ENCODE results near the gene HLA-F.

Gene HLA-F

DNA sequence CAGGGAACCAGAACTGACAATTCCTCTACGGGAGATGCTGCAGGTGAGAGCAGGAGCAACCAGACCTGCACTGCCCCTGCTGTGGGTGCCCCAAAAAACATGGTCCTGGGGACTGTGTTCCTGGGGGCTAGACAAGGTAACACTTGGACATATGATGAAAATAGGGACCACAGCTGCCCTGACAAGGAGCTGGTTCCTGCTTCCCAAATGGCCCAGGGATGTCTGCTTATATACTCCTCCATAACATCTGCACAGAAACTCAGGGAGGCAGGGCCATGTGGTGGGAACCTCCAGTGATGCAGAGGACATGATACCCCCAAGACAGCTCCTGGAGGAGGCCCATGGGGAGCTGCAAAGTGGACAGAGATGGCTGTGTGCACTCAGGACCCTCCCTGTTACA is 19.8 kb downstream of the HLA-F start:
- Mint-ChIP-seq H3K36me3 (ENCODE audit: insufficient read depth) (peaks cover 2% of the 10 kb centered on the region), H3K4me3 (no peak overlapping the region)
- ATAC-seq (replicated peaks): no peak

DNA sequence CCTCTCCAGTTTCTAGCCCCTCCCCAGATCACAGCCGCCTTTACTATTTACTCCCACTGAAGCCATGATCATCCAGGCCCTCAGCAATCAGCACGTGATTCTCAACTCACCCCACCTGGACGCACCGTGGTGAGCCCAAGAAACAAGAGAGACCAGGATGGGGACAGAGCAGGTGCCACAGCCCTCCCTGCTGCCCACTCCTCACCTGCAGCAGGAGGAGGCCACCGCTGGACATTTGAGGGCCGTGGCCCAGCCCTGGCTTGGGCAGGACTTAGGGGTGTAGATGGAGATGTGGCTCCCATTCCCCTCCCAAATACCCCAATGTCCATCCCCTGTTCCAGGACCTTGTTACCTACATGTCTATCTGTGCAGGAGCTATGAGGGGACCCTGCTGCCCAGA is 20.3 kb downstream of the HLA-F start:
- no peaks in the 10 kb centered on the region for H3K27me3 Mint-ChIP-seq
- DNase-seq (no peak), ATAC-seq (replicated peaks) (no peak)
- peaks cover 23 to 32% of the 10 kb centered on the region in 2 donors for H3K4me1 Mint-ChIP-seq (ENCODE audit: low read depth in 2 of 2)
- no peaks in the 10 kb centered on the region for H3K9me3 Mint-ChIP-seq
- H3K36me3 Mint-ChIP-seq (ENCODE audit: insufficient read depth): peaks cover 7% of the 10 kb centered on the region
- H3K4me3 Mint-ChIP-seq: no peak overlapping the region
- no peak overlapping the region for H3K27ac Mint-ChIP-seq

More for the DNA sequence above, 19.8 kb downstream of the HLA-F start:
- no peak for DNase-seq
- H3K4me1 Mint-ChIP-seq (ENCODE audit: low read depth in 2 of 2): peaks cover 19 to 27% of the 10 kb centered on the region in 2 donors
- no peaks in the 10 kb centered on the region for H3K27me3 Mint-ChIP-seq
- no peak overlapping the region for H3K27ac Mint-ChIP-seq
- H3K9me3 Mint-ChIP-seq: no peaks in the 10 kb centered on the region

DNA sequence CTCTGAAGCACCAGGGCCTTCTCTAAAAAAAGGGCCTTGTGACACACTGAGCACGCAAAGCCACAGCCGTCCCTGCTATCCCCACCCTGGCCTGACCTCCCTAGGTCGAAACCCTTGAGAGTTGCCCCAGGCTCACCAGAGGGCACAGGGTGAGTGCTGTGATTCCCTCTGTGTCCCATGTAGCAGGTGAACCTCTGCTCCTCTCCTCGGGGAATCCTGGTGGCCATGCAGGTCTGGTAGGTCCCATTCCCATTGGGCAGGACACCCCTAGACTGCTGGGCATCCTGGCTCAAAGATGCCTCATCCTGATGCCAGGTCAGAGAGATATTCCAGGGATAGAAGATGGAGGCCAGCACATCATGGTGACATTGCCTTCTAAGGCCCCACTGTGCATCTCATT is 20.9 kb downstream of the HLA-F start:
- Mint-ChIP-seq H3K36me3 (ENCODE audit: insufficient read depth) (peaks cover 11% of the 10 kb centered on the region), H3K4me1 (ENCODE audit: low read depth in 2 of 2) (peaks cover 23 to 32% of the 10 kb centered on the region in 2 donors), H3K4me3 (no peak overlapping the region), H3K9me3 (no peaks in the 10 kb centered on the region), H3K27me3 (no peaks in the 10 kb centered on the region), H3K27ac (no peak overlapping the region)
- DNase-seq (no peak), ATAC-seq (replicated peaks) (no peak)

DNA sequence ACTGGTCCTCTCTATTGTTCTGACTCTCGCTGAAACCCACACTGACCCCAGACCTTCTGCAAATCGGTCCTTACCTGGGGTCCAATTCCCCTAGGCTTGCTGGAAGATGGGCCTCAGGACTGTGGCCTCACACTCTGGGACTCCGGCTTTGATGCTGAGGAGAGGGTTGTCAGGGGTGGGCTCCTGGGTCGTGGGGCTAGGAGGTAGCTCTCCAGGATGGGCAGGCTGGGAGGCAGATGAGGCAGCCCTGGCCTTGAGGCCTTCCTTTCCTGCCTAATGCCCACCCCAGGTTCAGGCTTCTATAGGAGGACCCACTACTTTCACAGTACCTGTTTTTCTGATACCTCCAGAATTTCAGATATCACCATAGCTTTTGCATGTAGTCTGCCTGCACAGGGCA is 21.4 kb downstream of the HLA-F start:
- Mint-ChIP-seq H3K9me3 (no peaks in the 10 kb centered on the region), H3K27ac (no peak overlapping the region), H3K27me3 (no peaks in the 10 kb centered on the region), H3K4me3 (no peak overlapping the region), H3K4me1 (ENCODE audit: low read depth in 2 of 2) (peaks cover 28 to 36% of the 10 kb centered on the region in 2 donors), H3K36me3 (ENCODE audit: insufficient read depth) (peaks cover 13% of the 10 kb centered on the region)
- DNase-seq (no peak), ATAC-seq (replicated peaks) (no peak)

DNA sequence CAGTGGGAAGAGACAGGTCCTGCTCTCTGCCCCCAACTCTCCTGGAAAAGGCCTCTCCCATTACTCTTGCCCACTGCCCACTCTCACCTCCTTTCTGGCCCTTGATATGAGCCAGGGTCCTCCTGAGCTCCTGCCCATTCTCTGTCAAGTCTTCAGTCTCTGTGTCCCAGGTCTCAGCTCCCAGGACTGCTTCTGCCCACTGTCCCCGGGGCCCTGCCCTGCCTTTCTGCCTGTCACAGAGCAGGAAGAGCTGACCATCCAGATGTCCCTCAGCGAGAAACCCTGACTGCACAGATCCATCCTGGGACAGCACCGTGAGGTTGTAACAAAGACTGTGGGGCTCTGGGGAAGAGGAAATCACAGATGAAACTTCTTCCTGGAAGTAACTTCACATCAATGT is 22.2 kb downstream of the HLA-F start:
- DNase-seq: no peak
- Mint-ChIP-seq H3K36me3 (ENCODE audit: insufficient read depth) (peaks cover 17% of the 10 kb centered on the region), H3K4me1 (ENCODE audit: low read depth in 2 of 2) (peaks cover 36 to 44% of the 10 kb centered on the region in 2 donors), H3K27ac (no peak overlapping the region), H3K9me3 (no peaks in the 10 kb centered on the region), H3K4me3 (no peak overlapping the region), H3K27me3 (no peaks in the 10 kb centered on the region)
- no peak for ATAC-seq (replicated peaks)

DNA sequence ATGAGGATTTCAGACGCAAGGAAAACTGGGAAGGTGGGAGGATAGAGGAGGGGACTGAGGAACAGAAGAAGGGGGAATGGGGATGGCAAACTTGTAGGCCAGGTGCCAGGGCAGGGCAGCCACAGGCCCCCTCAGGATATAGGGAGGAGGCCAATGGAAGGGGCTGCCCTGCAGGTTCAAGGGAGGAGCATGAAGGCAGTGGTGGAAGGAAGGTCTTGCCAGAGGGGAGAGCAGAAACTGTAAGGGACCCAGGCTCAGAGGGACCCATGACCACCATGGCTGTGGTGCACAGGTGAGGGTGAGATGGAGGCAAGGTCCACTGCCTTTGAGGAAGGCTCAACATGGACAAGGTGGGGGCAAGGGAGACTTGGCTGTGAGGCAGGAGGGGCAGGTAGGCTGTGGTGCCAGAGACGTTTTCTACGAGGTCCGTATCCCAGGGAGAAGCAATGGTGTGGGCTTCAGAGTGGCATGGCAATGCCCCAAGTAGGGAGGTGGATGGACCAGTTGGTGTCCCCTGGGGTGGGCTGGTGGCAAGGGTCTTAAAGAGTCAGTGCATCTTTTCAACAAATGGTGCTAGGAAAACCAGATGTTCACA is 22.7 kb downstream of the HLA-F start:
- Mint-ChIP-seq H3K4me3 (peak overlapping the region in 1 of 2 donors; percentile 100), H3K4me1 (ENCODE audit: low read depth in 2 of 2) (peaks cover 34 to 45% of the 10 kb centered on the region in 2 donors), H3K27me3 (no peaks in the 10 kb centered on the region), H3K9me3 (no peaks in the 10 kb centered on the region), H3K27ac (peak overlapping the region in 1 of 2 donors; percentile 28), H3K36me3 (ENCODE audit: insufficient read depth) (peaks cover 16% of the 10 kb centered on the region)
- no peak for ATAC-seq (replicated peaks)
- no peak for DNase-seq

DNA sequence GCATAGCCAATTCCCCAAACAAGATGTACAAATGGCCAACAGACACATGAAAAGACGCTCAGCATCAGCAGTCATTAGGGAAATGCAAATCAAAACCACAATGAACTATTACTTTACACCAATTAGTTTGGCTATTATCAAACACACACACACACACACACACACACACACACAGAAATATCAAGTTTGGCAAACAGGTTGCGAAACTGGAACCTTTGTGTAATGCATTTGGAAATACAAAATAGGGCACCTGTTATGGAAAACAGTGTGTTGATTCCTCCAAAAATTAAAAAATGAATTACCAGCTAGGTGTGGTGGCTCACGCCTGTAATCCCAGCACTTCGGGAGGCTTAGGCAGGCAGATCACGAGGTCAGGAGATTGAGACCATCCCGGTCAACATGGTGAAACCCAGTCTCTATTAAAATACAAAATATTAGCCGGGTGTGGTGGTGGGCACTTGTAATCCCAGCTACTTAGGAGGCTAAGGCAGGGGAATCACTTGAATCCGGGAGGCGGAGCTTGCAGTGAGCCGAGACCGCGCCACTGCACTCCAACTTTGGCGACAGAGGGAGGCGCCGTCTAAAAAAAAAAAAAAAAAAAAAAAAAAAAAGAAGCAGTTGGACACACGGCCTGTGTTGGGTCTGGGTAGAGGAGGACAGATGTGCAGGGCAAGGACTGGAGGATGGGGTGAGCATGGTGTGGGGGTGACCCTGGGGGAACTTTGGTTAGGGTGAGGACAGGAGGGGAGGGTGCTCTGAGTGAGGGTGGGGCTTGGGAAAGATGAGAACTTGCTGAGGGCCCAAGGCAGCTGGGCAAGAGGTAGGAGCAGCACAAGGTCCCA is 23.8 kb downstream of the HLA-F start:
- H3K36me3 Mint-ChIP-seq (ENCODE audit: insufficient read depth): peaks cover 14% of the 10 kb centered on the region
- ATAC-seq (replicated peaks) (no peak), DNase-seq (no peak)
- peaks cover 39 to 55% of the 10 kb centered on the region in 2 donors for H3K4me1 Mint-ChIP-seq (ENCODE audit: low read depth in 2 of 2)
- H3K4me3 Mint-ChIP-seq: peak overlapping the region; percentile 96 to 100
- H3K27ac Mint-ChIP-seq: peak overlapping the region; percentile 28 to 93
- no peaks in the 10 kb centered on the region for H3K9me3 Mint-ChIP-seq
- H3K27me3 Mint-ChIP-seq: no peaks in the 10 kb centered on the region

DNA sequence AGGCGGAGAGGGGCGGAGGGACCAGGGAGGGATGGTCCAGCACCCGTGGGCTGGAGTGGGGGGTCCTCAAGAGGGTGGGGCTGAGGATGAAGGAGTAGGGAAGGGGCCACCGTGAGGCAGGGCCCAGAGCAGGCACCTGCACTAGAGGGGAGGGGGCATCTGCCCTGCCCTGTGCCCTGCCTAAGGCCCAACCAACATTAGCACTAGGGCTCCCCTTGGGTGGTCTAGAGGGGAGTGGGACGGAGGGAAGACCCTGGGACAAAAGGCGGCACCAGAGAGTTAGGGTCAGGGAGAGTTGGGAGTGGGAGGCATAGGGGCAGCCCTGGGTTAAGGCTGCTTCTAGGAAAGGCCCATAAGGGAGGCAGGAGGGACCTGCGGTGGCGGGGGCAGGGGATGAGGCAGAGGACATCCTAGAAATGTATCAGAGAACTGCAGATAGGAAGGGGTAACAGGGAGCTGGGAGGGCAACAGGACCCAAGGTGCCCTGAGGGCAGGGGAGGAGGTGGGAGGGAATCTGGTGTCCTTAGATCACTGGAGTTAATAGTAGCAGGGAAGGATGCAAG is 24.5 kb downstream of the HLA-F start:
- H3K36me3 Mint-ChIP-seq (ENCODE audit: insufficient read depth): peaks cover 21% of the 10 kb centered on the region
- H3K27me3 Mint-ChIP-seq: no peaks in the 10 kb centered on the region
- H3K4me3 Mint-ChIP-seq: peak overlapping the region; percentile 96 to 100
- peaks cover 42 to 54% of the 10 kb centered on the region in 2 donors for H3K4me1 Mint-ChIP-seq (ENCODE audit: low read depth in 2 of 2)
- ATAC-seq (replicated peaks) (no peak), DNase-seq (no peak)
- H3K27ac Mint-ChIP-seq: peak overlapping the region; percentile 93 to 97
- H3K9me3 Mint-ChIP-seq: no peaks in the 10 kb centered on the region

DNA sequence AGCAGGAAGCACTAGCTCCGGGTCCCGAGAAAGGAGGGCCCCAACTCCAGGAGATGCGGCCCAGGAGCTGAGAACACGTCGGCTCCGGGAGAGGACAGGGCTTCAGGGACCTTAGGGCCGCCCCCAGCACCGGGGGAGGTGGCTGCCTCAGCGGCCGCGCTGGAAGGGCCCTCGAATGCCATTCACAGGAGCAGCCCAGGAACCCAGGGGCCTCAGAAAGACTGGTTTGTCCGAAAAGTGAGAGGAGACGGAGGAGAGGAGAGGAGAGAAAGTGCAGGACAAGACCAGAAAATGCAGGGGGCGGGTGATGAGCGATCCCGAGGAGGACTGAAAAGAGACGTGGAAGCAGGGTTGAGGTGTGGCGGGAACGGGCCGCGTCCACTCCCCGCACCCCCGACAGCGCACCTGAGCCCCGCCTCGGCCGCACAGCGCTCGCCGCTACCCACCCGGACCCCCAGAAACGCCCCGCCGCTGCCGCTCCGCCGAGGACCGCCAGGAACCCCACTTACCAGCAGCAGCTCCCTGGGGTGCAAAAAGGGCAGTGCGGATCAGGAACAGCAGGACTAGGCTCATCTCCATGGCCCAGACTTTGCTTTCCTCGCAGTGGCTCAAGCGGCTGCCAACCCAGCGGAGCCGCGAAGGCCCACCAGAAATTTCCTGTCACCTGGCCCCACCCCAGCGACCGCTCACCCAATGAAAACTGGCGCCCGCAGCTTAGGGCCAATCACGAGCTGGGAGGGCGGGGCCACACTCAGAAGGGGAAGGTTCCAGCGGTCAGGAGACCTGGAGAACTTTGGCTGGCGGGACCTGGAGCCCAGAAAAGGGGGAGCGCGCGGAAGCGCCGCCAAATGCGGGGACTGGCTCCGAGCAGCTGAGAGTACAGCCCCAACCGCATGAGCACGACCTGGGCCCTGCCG is 25.4 kb downstream of the HLA-F start:
- Mint-ChIP-seq H3K27ac (peak overlapping the region; percentile 93 to 97), H3K4me1 (ENCODE audit: low read depth in 2 of 2) (peaks cover 47 to 61% of the 10 kb centered on the region in 2 donors)

DNA sequence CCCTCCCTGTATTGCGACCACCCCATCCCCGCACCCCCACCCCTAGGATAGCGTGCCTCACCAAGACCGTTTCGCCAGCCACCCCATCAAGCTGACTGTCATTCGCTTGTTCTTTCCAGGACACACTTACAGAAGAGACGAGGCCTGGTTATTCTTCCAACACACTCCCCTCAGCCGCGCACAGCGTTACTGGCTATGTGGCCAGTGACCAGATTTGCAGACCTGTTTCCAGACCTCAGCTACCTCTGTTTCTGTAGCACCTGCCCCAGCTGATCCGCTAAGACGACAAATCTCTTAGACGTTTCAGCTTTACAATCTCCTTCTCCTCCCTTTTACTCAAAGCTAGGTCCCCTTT is 26.1 kb downstream of the HLA-F start:
- Mint-ChIP-seq H3K4me3 (peak overlapping the region; percentile 96 to 100), H3K27ac (peak overlapping the region; percentile 93 to 97), H3K9me3 (no peaks in the 10 kb centered on the region), H3K27me3 (no peaks in the 10 kb centered on the region), H3K36me3 (ENCODE audit: insufficient read depth) (peaks cover 23% of the 10 kb centered on the region), H3K4me1 (ENCODE audit: low read depth in 2 of 2) (peaks cover 47 to 63% of the 10 kb centered on the region in 2 donors)
- peak; percentile 7 for ATAC-seq (replicated peaks)
- no peak for DNase-seq

More for the DNA sequence above, 25.4 kb downstream of the HLA-F start:
- peak overlapping the region; percentile 96 to 100 for H3K4me3 Mint-ChIP-seq
- no peaks in the 10 kb centered on the region for H3K27me3 Mint-ChIP-seq
- H3K36me3 Mint-ChIP-seq (ENCODE audit: insufficient read depth): peaks cover 23% of the 10 kb centered on the region
- ATAC-seq (replicated peaks) (peak; percentile 75), DNase-seq (peak; percentile 78 to 82 (median 79))
- no peaks in the 10 kb centered on the region for H3K9me3 Mint-ChIP-seq

DNA sequence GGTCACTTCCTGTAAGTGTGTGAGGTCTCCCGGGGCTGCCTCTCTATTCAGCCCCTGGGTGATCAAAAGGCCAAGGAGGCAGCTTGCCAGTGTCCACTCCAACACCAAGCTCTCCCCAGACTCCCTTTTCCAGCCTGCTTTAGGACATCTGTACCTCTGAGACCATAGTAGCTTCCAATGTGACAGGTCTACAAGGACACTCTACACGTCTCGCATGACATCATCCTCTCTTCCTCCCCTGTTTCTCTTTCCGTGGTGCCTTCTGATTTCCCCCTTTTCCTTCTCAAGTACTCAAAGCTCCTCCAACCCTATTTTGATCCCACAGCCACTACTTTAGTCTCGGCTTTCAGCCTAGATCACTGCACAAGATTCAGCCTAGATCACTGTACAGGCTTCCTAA is 26.4 kb downstream of the HLA-F start:
- H3K36me3 Mint-ChIP-seq (ENCODE audit: insufficient read depth): peaks cover 23% of the 10 kb centered on the region
- H3K27me3 Mint-ChIP-seq: no peaks in the 10 kb centered on the region
- peak overlapping the region; percentile 93 to 97 for H3K27ac Mint-ChIP-seq
- H3K4me1 Mint-ChIP-seq (ENCODE audit: low read depth in 2 of 2): peaks cover 47 to 63% of the 10 kb centered on the region in 2 donors
- DNase-seq: no peak
- H3K4me3 Mint-ChIP-seq: peak overlapping the region; percentile 96 to 100
- H3K9me3 Mint-ChIP-seq: no peaks in the 10 kb centered on the region
- ATAC-seq (replicated peaks): no peak

DNA sequence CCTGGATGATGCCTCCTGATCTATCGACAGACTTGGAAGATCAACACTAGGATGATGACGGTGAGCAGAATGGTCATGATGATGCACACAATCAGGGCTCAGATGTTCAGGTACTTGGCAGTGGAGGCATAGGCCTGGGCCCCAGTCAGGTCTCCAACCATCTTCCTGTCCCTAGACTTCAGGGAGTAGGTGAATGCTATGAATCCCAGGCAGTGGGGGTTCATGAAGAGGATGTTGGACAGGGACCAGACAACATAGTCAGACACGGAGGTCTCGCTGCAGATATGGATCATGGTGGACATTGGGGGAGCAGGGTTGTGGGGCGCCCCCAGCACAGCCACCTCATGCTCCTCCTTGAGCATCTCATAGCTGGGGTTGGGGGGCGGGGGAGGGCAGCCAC is 27.5 kb downstream of the HLA-F start:
- peak overlapping the region in 1 of 2 donors; percentile 100 for H3K4me3 Mint-ChIP-seq
- H3K36me3 Mint-ChIP-seq (ENCODE audit: insufficient read depth): peaks cover 23% of the 10 kb centered on the region
- peaks cover 50 to 63% of the 10 kb centered on the region in 2 donors for H3K4me1 Mint-ChIP-seq (ENCODE audit: low read depth in 2 of 2)
- no peaks in the 10 kb centered on the region for H3K9me3 Mint-ChIP-seq
- DNase-seq: no peak
- H3K27me3 Mint-ChIP-seq: peaks cover 0 to 7% of the 10 kb centered on the region in 2 donors
- no peak for ATAC-seq (replicated peaks)
- peak overlapping the region in 1 of 2 donors; percentile 97 for H3K27ac Mint-ChIP-seq

DNA sequence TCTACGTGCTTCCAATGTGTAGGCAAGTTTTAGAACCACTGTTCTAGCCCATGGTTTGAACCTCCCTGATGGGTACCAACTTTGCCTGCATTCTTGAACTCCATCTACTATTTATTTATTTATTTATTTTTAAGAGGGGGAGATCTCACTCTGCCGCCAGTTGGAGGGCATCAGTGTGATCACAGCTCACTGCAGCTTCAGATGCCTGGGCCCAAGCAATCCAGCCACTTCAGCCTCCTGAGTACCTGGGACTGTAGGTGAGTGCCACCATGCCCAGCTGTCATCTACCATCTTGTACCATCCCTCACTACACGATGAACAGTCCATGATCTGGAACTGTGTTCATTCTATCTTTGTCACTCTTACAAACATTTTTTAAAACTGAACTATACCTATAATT is 28.2 kb downstream of the HLA-F start:
- Mint-ChIP-seq H3K4me1 (ENCODE audit: low read depth in 2 of 2) (peaks cover 46 to 61% of the 10 kb centered on the region in 2 donors), H3K4me3 (peak overlapping the region; percentile 92 to 94), H3K27ac (peak overlapping the region; percentile 94 to 95), H3K36me3 (ENCODE audit: insufficient read depth) (peaks cover 23% of the 10 kb centered on the region), H3K9me3 (no peaks in the 10 kb centered on the region), H3K27me3 (peaks cover 0 to 13% of the 10 kb centered on the region in 2 donors)
- ATAC-seq (replicated peaks) (no peak), DNase-seq (no peak)

Data from effector memory CD8-positive, alpha-beta T cell (primary cell).